Activated naive CD4-positive, alpha-beta T cell treated with anti-CD3 and anti-CD28 coated beads, Interleukin-2, amount 50 U/mL, for 16 hours (primary cell): ENCODE results near the gene KCNIP3.
A peak's percentile ranks its signal among the peaks of the same experiment; 100 is the strongest.

Experiments
- DNase-seq: peaks from one replicate; pipeline ENCODE4 v3.0.0-alpha.2; 2020

KCNIP3 gene

GRCh38 chr2:95329891-95330793, 33.0 kb downstream of the KCNIP3 start:
- DNase-seq = no peak

DNA sequence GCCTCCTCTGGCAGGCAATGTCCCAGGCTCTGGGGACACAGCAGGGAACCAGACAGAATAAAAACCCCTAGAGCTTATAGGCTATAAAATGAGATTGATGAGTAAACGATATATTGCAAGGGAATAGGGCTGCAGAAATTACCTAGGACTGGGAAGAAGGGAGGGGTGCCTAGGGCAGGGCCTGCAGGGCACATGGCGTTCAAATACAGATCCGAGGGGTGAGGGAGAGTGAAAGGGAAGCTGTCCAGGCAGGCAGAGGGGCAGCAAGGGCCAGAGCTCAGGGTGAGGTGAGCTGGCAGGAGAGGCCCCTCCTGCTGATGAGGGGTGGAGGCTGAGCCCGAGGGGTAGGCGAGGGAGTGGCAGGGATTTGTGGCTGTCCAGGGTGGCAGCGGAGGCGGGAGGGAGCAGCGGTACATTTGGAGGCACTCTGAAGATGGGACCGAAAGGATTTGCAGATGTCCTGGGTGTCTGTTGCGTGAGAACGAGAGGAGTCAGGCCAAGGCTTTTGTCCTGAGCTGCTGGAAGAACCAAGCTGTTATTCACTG, 33.7 kb downstream of the KCNIP3 start:
- DNase-seq = no peak

DNA sequence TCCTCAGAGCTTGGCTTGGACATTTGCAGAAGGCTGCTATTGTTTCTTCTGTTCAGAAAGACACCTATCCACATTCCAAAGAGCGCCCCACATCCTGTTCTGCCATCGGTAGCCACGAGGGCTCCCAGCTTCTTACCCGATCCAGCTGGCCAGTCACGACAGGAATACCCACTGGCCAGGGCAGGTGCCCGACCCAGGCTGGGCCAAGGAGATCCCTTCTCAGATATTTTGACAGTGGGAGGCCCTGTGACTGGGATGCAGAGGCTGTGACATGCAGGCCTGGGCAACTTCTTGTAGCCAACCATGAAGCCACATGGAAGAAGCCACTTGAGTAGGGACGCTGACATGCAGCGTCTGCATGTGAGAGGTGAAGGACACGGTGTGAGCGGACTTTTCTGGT, 34.5 kb downstream of the KCNIP3 start:
- no peak for DNase-seq

DNA sequence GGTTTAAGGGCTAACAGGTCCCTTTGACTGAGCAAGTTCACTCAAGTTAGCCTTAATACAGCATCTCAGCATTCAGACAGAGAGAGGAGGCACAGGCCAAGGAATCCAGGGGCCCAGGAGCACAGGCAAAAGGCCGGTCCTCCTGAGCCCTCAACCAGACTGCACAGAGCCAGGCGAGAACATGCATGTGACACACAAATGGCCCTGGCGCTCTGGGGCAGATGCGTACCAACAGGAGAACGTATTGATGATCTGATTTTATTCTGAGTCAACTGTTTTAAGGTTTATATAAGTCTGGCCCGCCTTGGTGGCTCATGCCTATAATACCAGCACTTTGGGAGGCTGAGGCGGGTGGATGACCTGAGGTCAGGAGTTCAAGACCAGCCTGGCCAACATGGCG, 34.9 kb downstream of the KCNIP3 start:
- DNase-seq = no peak

DNA sequence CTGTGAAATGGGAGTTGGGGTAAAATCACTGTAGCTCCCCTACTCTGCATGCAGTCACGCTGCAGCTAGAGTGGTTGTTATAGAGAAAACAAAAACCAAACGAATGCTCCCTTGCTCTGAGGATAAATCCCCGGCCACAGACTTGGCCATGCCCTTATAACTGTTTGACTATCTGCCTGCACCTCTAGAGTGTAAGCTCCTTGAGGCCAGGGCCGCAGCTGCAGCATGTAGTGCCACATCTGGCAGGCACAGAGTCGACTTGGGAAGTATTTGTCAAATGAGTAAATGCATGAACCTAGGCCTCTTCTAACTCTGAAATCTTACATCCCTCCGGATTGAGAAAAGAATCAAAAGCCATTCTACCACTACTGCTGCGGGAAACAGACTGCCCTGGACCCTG, 35.9 kb downstream of the KCNIP3 start:
- no peak for DNase-seq

DNA sequence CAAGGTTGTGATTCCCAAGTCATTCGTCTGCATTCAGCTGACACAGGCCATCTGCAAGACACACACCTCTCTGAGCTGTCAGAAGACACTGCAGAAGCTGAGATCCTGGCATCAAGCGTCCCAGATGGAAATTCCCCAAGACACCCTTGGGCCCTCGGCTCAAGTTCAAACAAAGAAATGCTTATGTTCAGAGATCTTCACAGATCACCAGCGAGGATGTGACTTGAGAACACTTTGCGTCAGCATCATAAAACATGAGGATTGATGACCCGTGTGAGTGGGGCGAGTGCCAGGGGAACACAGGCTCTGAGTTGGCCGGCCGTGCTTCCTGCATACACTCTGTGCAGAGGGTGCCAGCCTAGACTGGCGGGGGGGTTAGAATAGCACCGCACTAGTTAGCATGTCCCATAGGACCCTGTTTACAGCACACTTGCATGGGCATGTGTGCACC, 36.8 kb downstream of the KCNIP3 start:
- no peak for DNase-seq

GRCh38 chr2:95334916-95335641, 37.9 kb downstream of the KCNIP3 start:
- DNase-seq = no peak

GRCh38 chr2:95336406-95336805, 39.3 kb downstream of the KCNIP3 start:
- no peak for DNase-seq

GRCh38 chr2:95337829-95338228, 40.7 kb downstream of the KCNIP3 start:
- DNase-seq = no peak

- no peak for DNase-seq
Observed at GRCh38 chr2:95342556-95343320, 45.6 kb downstream of the KCNIP3 start.

DNA sequence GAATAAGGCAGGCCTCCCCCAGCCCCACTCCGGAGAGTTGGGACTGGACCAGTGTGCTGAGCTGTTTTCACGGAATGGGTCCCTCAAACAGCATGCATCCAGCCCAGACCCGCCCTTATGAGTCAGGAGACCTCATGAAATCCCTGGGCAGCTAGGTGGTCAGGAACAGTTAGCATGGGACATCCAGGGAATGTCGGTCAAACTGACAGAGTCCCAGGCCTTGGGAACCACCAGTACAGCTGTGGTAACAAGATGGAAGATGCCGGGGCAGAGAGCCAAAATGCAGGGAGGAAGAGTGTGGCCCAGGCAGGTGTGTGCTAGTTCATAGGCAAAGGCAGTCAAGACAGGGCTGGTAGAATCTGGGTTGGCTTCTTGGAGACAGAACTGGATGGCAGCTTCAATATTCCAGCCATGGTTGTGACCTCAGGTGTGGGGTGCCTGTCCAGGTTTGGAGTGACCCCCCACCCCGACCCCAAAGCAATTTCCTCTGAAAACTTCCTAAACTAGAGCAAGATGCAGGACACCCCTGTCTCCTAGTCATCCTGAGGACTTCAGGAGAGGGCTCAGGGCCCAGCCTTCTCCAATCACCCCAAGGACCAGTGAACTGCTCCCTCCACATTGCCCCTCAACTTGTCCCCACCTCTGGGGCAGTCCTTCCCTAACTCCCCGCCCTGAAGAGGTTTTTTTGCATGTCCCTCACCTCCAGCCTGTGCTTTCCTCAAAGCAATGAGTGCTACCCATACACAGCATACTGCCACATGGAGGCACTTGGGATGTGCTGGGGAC, 46.5 kb downstream of the KCNIP3 start:
- DNase-seq = no peak

- no peak for DNase-seq
Observed at GRCh38 chr2:95344215-95344583, 47.1 kb downstream of the KCNIP3 start.

DNA sequence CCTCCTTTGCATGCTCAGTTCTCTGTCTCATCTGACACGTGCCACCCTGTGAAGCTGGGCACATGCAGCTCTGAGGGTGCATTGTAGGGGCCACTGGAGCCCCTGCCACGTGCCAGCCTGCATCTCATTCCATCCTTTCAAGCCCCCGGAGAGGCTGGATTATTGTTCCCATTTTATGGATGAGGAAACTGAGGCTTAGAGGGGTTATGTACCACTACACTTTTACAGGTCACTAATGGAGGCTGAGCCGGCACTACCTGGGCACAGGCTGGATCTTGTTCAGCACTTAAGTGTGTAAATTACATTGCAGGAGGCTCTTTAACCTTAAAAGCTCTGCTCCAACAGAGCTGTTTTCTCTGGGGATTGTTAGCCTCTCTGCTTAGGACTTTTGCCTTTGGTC, 47.5 kb downstream of the KCNIP3 start:
- DNase-seq = no peak

GRCh38 chr2:95345081-95345562, 48.0 kb downstream of the KCNIP3 start:
- DNase-seq = no peak

DNA sequence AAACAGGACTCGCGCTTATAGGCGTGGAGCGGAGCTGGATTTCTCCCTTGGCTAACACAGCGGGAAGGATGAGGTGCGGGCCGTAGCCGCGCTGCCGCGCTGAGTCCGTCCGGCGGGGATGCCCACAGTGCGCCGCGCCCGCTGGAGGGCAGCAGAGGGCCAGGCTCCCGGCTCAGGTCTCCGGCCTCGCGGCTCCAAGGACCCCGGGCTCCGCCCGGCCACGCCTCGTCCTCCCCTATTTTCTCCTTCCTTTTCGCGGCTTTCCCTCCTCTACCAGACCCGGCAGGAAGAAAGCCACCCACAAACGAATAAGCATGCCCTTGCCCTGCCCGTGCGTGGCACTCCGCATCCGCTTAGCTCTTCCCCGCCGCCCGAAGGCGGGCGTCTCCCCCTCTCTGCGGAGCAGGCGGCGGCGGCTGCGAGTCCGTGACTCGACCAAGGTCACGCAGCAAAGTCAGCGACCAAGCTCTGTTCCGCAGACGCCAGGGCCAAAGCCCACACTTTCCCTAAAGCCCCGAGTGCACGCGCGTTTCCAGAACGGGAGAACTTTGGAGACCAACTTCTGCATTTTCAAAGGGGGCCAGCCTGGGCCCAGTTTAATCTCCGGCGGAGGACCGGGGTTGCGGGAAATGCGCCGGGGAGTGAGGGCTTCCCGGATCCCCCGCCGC, 48.5 kb downstream of the KCNIP3 start:
- peak; percentile 67 for DNase-seq

DNA sequence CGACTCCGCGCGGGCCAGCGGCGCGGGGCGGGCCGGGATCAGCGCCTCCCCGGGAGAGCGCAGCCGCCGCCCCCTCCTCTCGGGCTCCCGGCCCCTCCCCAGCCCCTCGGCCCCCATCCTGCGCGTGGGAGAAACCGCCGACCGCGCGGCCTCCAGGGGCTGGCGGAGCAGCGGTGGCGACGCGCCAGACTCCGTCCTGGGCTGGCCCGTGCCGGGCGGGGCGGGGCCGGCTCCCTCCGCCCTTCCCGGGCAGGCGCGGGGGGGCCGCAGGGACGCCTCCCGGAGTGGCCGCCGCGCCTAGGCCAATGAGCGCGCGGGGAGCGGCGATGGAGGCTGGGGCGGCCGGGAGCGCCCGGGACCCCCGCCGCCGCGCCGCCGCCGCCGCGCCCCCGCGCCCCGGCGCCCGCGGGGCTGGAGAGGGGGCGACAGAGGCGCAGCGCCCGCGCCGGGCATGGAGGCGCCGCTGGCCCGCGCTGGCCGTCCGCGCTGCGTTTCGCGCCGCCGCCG, 49.1 kb downstream of the KCNIP3 start:
- no peak for DNase-seq

GRCh38 chr2:95346738-95347671, 49.9 kb downstream of the KCNIP3 start:
- no peak for DNase-seq

GRCh38 chr2:95347681-95348608, 50.8 kb downstream of the KCNIP3 start:
- DNase-seq = no peak
